Mammary epithelial cell (primary cell): ENCODE measurements around the gene ATP12A.

ENCODE experiments used
- EZH2 ChIP-seq: IDR thresholded peaks from 2 replicates; pipeline ENCODE4 v1.6.1; 2012; ENCODE audit warnings: low read length, inconsistent platforms, borderline replicate concordance
- TF ChIP-seq, protein P1 (sequence below), 2 donors: IDR thresholded peaks in 1 of 2; conservative IDR thresholded peaks in 1 of 2; 2 replicates each; pipeline ENCODE4 v1.5.1; 2011 to 2012; ENCODE audit warnings: inconsistent platforms in 2 of 2, low read length in 2 of 2, mild to moderate bottlenecking in 2 of 2, control low read depth in 1 of 2, low read depth in 1 of 2; ENCODE audit not compliant: insufficient read depth in 1 of 2; ENCODE audit errors: extremely low read depth in 1 of 2

- TF ChIP-seq, protein P1, sequence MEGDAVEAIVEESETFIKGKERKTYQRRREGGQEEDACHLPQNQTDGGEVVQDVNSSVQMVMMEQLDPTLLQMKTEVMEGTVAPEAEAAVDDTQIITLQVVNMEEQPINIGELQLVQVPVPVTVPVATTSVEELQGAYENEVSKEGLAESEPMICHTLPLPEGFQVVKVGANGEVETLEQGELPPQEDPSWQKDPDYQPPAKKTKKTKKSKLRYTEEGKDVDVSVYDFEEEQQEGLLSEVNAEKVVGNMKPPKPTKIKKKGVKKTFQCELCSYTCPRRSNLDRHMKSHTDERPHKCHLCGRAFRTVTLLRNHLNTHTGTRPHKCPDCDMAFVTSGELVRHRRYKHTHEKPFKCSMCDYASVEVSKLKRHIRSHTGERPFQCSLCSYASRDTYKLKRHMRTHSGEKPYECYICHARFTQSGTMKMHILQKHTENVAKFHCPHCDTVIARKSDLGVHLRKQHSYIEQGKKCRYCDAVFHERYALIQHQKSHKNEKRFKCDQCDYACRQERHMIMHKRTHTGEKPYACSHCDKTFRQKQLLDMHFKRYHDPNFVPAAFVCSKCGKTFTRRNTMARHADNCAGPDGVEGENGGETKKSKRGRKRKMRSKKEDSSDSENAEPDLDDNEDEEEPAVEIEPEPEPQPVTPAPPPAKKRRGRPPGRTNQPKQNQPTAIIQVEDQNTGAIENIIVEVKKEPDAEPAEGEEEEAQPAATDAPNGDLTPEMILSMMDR (conservative IDR thresholded peaks at IDR 0.05 in 1 of 2, IDR thresholded peaks at IDR 0.05 in 1 of 2; ENCODE audit: extremely low read depth in 1 of 2, insufficient read depth in 1 of 2, low read depth in 1 of 2, low read length in 2 of 2) = no peak
- TF ChIP-seq EZH2 = no peak
Observed at GRCh38 chr13:24649688-24650043, 30.5 kb upstream of the ATP12A start.
